Measurements from ENCODE around the gene TSFM.

The TSFM gene

DNA sequence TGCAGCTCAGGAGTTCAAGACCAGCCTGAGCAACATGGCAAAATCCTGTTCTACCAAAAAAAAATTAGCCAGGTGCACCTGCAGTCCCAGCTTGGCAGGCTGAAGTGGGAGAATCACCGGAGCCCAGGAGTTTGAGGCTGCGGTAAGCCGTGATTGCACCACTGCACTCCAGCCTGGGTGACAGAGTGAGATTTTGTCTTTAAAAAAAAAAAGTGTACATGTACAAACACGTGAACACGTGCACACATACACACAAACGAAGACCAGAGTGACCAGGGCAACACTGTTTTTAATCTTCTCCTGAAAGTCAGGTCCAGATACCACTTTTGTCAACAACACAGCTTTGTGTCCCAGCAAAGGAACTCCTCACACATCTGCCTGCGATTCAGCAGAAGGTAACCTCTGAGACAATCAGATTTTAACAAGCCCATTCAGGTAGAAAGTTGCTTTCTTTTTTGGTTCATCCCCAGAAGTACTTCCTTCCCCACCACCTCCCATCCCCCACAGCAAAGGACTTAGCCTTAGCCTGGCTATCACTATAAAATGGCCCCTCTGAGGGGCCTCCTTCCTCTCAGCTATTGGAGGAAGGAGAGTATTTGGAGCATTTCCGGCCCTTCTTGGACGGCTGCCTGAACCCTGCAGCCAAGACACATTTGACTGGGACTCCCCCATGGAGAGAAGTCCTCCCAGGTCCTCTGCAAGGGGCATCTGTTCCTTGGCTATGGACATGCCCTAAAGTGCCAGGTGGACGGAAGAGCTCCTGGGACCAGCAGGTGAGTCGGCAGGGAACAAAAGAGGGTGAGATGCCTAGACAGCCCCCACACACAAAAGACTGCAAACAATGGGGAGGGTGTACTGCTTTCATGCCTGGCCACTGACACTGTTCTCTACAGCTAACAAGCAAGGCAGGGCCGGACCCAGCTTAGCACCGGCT lies 54.1 kb downstream of the TSFM start (continued):
- TF ChIP-seq ZNF692 (tag by site-specific recombination; IDR thresholded peaks at IDR 0.05), result no peak

DNA sequence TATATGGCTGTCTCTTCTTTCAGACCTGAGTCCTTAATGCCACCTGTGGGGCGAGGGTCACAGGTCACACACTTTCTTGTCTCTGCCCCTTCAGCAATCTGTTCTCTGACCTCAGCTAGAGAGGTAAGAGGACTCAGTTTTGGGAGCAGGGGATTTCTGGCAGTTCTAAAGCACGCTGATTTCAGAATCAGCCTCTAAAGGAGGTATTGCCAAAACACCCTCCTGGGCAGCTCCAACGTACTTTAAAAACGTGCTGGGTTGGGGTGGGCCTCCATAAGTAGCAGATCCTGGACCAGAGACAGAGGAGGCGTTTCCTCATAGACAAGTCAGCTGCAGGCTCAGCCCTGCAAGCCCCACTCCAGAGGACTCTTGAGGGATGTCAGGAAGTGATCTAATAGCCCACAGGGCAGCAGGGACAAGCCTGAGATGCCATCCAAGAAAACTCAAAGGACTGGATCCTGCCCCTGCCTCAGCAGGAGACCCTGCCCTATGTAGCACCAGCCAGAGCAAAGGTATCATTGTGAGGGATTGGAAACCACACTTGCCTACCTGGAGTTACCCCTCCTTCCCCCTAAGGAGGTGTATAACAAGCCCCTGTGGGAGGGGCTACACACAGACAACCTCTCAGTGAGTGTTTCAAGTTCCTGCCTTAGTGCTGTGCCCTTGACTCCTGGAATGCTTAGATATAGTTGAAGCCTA lies 55.4 kb downstream of the TSFM start:
- Histone ChIP-seq H3K4me3 (ENCODE audit: low read depth, low read length) (no peak overlapping the region), H3K4me1 (ENCODE audit: control insufficient read depth, insufficient read depth, low read length) (peaks cover 56% of the 10 kb centered on the region), H3K27ac (ENCODE audit: extremely low read depth, low read depth, low read length) (0 out of 2 replicates have a peak overlapping the region, but pooled peaks have one; percentile 10), H3K9me3 (ENCODE audit: control insufficient read depth, insufficient read depth, low read depth, low read length) (no peaks in the 10 kb centered on the region), H3K36me3 (ENCODE audit: control insufficient read depth in 2 of 2, insufficient read depth in 1 of 2, low read length in 2 of 2) (no peaks in the 10 kb centered on the region)
- ChIA-PET POLR2A (interaction anchor here (0.8 to 3.0 kb wide), 4 partner anchors 8 to 93 kb away, joined by 3 to 22 read pairs (median 5); partner anchors contain the start of genes CTDSP2 and TSPAN31), CTCF (interaction anchor here (0.7 to 7.8 kb wide), 6 partner anchors 11 to 67 kb away, joined by 3 to 120 read pairs (median 4); partner anchors contain the start of gene TSFM)
- TF ChIP-seq ZBTB17 (tag by site-specific recombination; IDR thresholded peaks at IDR 0.05), result peak; percentile 60
- TF ChIP-seq, protein P1, sequence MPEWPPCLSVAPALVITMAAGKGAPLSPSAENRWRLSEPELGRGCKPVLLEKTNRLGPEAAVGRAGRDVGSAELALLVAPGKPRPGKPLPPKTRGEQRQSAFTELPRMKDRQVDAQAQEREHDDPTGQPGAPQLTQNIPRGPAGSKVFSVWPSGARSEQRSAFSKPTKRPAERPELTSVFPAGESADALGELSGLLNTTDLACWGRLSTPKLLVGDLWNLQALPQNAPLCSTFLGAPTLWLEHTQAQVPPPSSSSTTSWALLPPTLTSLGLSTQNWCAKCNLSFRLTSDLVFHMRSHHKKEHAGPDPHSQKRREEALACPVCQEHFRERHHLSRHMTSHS (tag by site-specific recombination; IDR thresholded peaks at IDR 0.05), result no peak
- TF ChIP-seq TCF7L2 (IDR thresholded peaks at IDR 0.05; ENCODE audit: borderline replicate concordance, low read depth, low read length), result no peak
- peak; percentile 60; the same call in 1 of the 2 replicates for TF ChIP-seq SCRT2 (tag by site-specific recombination; IDR thresholded peaks at IDR 0.05)
- TF ChIP-seq, protein P2, sequence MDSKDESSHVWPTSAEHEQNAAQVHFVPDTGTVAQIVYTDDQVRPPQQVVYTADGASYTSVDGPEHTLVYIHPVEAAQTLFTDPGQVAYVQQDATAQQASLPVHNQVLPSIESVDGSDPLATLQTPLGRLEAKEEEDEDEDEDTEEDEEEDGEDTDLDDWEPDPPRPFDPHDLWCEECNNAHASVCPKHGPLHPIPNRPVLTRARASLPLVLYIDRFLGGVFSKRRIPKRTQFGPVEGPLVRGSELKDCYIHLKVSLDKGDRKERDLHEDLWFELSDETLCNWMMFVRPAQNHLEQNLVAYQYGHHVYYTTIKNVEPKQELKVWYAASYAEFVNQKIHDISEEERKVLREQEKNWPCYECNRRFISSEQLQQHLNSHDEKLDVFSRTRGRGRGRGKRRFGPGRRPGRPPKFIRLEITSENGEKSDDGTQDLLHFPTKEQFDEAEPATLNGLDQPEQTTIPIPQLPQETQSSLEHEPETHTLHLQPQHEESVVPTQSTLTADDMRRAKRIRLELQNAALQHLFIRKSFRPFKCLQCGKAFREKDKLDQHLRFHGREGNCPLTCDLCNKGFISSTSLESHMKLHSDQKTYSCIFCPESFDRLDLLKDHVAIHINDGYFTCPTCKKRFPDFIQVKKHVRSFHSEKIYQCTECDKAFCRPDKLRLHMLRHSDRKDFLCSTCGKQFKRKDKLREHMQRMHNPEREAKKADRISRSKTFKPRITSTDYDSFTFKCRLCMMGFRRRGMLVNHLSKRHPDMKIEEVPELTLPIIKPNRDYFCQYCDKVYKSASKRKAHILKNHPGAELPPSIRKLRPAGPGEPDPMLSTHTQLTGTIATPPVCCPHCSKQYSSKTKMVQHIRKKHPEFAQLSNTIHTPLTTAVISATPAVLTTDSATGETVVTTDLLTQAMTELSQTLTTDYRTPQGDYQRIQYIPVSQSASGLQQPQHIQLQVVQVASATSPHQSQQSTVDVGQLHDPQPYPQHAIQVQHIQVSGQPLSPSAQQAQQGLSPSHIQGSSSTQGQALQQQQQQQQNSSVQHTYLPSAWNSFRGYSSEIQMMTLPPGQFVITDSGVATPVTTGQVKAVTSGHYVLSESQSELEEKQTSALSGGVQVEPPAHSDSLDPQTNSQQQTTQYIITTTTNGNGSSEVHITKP (tag by site-specific recombination; IDR thresholded peaks at IDR 0.05), result peak; percentile 50; the same call in 1 of the 2 replicates
- no peak for TF ChIP-seq GFI1B (tag by site-specific recombination; IDR thresholded peaks at IDR 0.05)
- TF ChIP-seq GLIS1 (tag by site-specific recombination; IDR thresholded peaks at IDR 0.05), result peak; percentile 52
- peak; percentile 51 for TF ChIP-seq ZXDB (tag by site-specific recombination; IDR thresholded peaks at IDR 0.05)
- peak; percentile 26; the same call in 1 of the 2 replicates for TF ChIP-seq ZEB2 (tag by site-specific recombination; IDR thresholded peaks at IDR 0.05)
- TF ChIP-seq PATZ1 (tag by site-specific recombination; IDR thresholded peaks at IDR 0.05), result peak; percentile 46; the same call in 1 of the 2 replicates
- peak; percentile 38; the same call in 1 of the 2 replicates for TF ChIP-seq SP7 (tag by site-specific recombination; IDR thresholded peaks at IDR 0.05)
- TF ChIP-seq SP2 (tag by site-specific recombination; IDR thresholded peaks at IDR 0.05), result peak; percentile 57
- 0 out of 2 replicates have a peak, but pooled peaks have one; percentile 42 for TF ChIP-seq KLF10 (tag by site-specific recombination; IDR thresholded peaks at IDR 0.05)
- 0 out of 2 replicates have a peak, but pooled peaks have one; percentile 43 for TF ChIP-seq TRIM28 (IDR thresholded peaks at IDR 0.05; ENCODE audit: borderline replicate concordance, low read length)
- TF ChIP-seq HOXD13 (CRISPR knock-in tag; IDR thresholded peaks at IDR 0.05; ENCODE audit: borderline replicate concordance), result no peak
- no peak for TF ChIP-seq ZNF266 (tag by site-specific recombination; IDR thresholded peaks at IDR 0.05; ENCODE audit: low read depth)
- TF ChIP-seq, protein P3, sequence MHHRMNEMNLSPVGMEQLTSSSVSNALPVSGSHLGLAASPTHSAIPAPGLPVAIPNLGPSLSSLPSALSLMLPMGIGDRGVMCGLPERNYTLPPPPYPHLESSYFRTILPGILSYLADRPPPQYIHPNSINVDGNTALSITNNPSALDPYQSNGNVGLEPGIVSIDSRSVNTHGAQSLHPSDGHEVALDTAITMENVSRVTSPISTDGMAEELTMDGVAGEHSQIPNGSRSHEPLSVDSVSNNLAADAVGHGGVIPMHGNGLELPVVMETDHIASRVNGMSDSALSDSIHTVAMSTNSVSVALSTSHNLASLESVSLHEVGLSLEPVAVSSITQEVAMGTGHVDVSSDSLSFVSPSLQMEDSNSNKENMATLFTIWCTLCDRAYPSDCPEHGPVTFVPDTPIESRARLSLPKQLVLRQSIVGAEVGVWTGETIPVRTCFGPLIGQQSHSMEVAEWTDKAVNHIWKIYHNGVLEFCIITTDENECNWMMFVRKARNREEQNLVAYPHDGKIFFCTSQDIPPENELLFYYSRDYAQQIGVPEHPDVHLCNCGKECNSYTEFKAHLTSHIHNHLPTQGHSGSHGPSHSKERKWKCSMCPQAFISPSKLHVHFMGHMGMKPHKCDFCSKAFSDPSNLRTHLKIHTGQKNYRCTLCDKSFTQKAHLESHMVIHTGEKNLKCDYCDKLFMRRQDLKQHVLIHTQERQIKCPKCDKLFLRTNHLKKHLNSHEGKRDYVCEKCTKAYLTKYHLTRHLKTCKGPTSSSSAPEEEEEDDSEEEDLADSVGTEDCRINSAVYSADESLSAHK (tag by site-specific recombination; IDR thresholded peaks at IDR 0.05), result peak; percentile 88
- no peak for TF ChIP-seq ZNF394 (tag by site-specific recombination; IDR thresholded peaks at IDR 0.05; ENCODE audit: borderline replicate concordance)
- TF ChIP-seq, protein P4, sequence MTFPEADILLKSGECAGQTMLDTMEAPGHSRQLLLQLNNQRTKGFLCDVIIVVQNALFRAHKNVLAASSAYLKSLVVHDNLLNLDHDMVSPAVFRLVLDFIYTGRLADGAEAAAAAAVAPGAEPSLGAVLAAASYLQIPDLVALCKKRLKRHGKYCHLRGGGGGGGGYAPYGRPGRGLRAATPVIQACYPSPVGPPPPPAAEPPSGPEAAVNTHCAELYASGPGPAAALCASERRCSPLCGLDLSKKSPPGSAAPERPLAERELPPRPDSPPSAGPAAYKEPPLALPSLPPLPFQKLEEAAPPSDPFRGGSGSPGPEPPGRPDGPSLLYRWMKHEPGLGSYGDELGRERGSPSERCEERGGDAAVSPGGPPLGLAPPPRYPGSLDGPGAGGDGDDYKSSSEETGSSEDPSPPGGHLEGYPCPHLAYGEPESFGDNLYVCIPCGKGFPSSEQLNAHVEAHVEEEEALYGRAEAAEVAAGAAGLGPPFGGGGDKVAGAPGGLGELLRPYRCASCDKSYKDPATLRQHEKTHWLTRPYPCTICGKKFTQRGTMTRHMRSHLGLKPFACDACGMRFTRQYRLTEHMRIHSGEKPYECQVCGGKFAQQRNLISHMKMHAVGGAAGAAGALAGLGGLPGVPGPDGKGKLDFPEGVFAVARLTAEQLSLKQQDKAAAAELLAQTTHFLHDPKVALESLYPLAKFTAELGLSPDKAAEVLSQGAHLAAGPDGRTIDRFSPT (tag by site-specific recombination; IDR thresholded peaks at IDR 0.05), result peak; percentile 27; the same call in 1 of the 2 replicates

All from HEK293 (cell line).